GM21723 (cell line): ENCODE results near the gene EFHC2.
"Not testable (repeated sequence)": the region's sequence is repeated elsewhere in the genome, so short reads cannot be mapped to it uniquely, and the experiment has no call there.

Experiments used
- ATAC-seq: cut with Tn5 transposase; IDR thresholded peaks from one replicate; pipeline ENCODE4 v1.9.1; 2021; ENCODE audit warnings: mild to moderate bottlenecking, moderate library complexity; ENCODE audit not compliant: unreplicated experiment

Gene EFHC2

GRCh38 chrX:44299177-44299576, 44.3 kb downstream of the EFHC2 start:
- ATAC-seq: no peak

GRCh38 chrX:44291468-44292092, 51.9 kb downstream of the EFHC2 start:
- no peak for ATAC-seq

- ATAC-seq: no peak
Observed at GRCh38 chrX:44290718-44291117, 52.8 kb downstream of the EFHC2 start.

DNA sequence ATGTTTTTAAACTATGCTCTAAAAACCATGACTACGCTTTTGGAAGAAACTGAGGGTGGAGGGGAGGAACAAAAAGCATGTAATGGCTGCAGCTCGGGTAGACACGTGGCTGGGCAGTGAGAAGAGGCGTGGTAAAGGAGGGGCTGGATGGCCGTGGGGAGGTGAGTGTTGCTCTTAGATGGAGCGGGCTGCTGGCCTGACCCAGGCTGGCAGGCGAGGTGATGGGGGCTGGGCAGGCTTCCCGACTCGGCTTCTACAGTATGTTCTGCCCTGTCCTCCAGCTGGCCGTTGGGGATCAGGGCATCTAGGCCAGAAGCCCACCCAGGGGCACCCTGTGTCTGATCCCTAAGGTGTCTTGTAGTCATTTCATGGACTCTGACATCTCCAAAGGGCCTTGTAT, 60.7 kb downstream of the EFHC2 start:
- no peak for ATAC-seq

DNA sequence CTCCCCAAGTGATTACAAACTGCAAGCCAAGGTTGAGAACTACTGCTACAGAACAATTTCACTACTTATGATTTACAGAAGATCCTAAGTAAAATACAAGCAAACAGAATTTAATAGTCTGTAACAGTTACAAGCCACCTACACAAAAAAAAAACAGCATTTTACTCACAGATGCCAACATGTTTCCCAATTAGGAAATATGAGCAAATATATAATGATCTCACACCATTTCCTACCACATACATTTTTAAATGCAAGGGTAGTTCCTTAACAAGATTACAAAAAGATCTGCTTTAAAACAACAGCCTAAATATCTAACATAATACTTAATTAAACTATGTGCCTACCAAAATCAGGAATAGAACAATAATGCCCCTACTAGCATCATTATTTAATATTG, 63.4 kb downstream of the EFHC2 start:
- no peak for ATAC-seq

DNA sequence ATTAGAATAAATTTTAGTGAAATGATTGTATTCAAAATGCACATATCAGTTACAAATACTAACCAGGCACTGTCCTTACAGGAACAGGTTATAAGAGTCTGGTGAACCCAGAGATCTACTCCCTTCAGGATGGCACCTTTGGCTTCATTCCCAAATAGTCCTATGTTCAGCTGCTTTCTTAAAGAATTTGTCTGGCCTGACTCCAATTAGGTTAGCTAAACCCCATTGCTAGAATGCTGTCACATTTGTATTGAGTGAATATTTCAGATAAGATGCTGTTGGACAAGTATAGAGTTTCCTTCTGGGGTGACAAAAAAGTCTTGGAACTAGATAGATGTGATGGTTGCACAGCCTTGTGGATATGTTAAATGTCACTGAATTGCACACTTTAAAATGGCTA, 69.4 kb downstream of the EFHC2 start:
- no peak for ATAC-seq

DNA sequence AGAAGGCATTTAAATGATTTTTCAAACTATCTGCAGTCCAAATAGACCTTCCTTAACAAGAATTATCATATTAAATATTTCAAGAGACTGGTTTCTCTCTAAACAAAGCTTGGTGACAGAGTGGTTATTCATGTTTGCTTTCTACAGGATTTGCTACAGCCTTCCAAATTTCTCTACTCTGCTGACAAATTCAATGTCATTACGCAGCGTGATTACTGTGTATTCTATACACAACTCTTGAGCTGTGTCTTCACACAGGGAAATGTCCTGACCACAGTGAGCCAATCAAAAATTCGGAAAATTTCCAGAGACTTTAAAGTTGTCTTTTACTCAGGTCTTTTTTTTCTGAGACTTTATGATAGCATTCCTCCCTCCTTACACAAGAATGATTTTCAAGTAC, 75.6 kb downstream of the EFHC2 start:
- no peak for ATAC-seq

DNA sequence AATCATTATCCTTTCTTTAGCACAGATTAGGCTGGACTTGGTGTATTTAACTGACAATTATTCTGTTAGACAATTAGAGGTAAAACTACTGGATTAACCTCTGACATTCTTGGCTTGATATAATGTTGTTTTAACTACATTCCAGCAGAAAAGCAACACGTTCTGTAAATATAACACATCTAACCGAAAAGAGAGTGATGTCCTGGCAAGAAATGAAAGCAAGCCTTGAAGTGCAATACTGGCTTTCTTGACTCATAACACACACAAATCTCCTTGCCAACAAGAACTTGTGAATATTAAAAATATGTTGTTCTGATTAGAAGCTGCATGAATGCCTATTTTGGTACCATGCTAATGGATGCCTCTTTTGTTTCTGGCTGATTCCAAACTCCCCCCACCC, 76.4 kb downstream of the EFHC2 start:
- no peak for ATAC-seq

DNA sequence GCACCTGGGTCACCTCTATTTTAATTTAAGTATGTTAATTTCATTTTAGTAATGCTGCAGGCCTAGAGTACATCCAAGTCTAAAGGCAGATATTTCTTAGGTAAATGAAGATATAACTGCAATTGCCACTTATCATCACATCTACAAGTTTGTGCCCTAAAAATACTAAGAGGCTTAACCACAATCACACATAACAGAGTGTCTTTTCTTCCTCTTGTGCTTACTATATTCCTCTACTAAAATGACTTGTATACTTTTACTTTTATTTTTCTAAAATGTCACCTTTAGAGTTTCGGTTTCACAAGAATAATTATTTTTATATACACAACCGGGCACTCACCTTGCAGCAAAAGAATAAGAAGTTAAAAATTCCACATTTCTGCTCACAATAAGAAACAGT, 77.9 kb downstream of the EFHC2 start:
- no peak for ATAC-seq

DNA sequence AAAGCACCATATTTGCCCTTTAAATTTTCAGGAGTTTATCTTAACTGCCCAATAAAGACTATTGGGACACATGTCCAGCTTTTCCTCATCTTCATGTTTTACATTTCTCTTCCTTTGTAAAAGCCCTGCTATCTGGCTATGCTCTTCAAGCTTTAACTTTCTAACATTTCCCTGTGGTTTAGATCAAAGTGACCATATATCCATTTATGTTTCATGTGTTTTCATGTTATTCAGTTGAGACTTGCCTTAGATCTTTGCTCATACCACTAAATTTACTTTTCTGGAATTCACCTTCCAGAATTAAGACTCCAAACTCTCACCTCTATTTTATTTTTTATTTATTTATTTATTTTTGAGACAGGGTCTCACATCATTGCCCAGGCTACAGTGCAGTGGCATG, 78.5 kb downstream of the EFHC2 start:
- ATAC-seq: no peak

DNA sequence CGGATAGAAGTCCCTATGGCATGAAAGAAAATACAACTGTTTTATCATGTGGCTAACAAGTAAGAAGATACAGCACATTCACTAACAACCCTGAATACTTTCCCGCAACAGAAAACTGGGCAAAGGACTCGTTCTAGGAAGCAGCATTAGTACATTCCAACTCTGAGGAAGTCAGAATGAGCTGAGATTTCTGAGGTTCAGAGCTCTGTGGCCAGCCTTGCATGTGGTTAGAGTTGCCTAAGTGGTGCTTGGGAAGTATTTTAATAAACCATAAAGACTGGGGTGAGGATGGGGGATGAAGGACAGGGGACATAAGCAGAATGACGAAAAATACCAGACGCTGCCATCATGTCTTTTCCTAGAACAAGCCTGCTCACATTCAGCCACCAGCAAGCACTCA, 82.2 kb downstream of the EFHC2 start:
- no peak for ATAC-seq

DNA sequence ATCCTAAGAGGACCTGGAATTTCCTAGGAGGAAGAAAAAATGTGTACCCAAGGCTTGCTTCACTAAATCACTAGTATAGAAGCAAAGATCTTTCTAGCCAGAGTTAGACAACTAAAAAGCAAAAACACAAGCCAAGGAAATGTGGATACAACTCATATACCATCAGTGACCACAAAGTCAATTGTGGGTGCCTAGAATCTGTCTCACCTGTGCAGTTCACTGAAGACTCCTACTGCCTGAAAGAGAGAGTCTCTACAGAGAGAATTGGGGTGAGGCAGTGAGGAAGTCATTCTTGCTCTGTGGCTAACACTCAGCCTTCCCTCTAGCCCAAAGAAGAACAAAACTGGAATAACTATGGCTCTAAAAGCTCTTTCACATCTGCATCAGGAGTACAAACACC, 82.9 kb downstream of the EFHC2 start:
- ATAC-seq: no peak

- not testable (repeated sequence) for ATAC-seq
Observed at GRCh38 chrX:44255742-44256141, 87.7 kb downstream of the EFHC2 start.

- ATAC-seq: peak; percentile 16
Observed at GRCh38 chrX:44253575-44253942, 89.9 kb downstream of the EFHC2 start.

GRCh38 chrX:44252688-44253574, 90.5 kb downstream of the EFHC2 start:
- ATAC-seq: peak; percentile 98

- ATAC-seq: no peak
Observed at GRCh38 chrX:44247468-44247867, 96.0 kb downstream of the EFHC2 start.

GRCh38 chrX:44246826-44247225, 96.6 kb downstream of the EFHC2 start:
- ATAC-seq: no peak

DNA sequence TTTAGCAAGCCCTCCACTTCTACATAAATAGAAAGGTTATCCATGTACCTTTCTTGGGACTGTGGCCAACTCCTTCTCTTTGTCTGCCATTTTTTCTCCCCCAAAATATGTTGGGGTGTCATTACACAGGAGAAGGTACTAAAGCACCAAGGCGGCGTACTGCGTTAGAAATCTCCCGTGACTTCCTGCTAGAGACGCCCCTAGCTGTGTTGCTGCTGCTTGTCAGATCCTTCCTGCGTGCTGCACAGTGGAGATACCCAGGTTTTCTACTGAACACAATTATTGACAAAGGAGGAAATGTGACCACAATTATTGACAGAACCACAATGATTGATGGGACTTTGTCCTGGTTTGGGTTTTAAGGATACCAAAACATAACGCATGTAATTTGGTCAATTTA, 97.7 kb downstream of the EFHC2 start:
- no peak for ATAC-seq

GRCh38 chrX:44244008-44244407, 99.5 kb downstream of the EFHC2 start:
- no peak for ATAC-seq

- ATAC-seq: no peak
Observed at GRCh38 chrX:44241546-44241945, 101.9 kb downstream of the EFHC2 start.

GRCh38 chrX:44240036-44240435, 103.4 kb downstream of the EFHC2 start:
- no peak for ATAC-seq

GRCh38 chrX:44239036-44239435, 104.4 kb downstream of the EFHC2 start:
- no peak for ATAC-seq

DNA sequence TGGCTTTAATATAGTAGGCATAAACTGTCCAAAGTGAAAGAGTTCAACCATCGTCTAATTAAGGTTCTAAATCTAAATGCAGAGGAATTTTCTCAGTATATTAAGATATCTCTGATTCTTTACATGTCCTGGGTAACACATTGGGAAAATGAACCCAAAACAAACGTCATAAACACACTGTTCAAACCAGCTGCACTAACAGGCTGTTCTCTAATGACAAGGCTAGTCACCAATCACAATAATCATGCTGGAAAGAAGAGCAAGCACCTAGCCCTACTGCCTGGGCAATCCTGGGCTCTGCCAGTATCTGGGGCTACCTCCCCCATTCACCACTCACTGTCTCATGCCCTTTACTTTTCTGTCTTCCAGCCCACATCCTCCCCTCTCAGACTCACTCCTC, 107.9 kb downstream of the EFHC2 start:
- no peak for ATAC-seq
